H9 (cell line): ENCODE measurements around the gene FAM83F. TPM values are rescaled to one million over a fixed set of nuclear protein-coding genes. Genes with fewer than 3 reads are reported as not detected.
A peak's percentile ranks its signal among the peaks of the same experiment; 100 is the strongest.

ENCODE experiments used
- DNase-seq: peaks from one replicate; pipeline ENCODE4 v3.0.0-alpha.2; 2017
- H2AFZ ChIP-seq: one replicate; pipeline ENCODE4 v1.6.1; 2013; ENCODE audit warnings: mild to moderate bottlenecking, low read length, control low read depth, moderate library complexity
- H2AK5ac ChIP-seq: 2 replicates; pipeline ENCODE4 v1.6.1; 2013; ENCODE audit warnings: low read length, control low read depth, mixed read lengths; ENCODE audit not compliant: insufficient read length
- H2BK120ac ChIP-seq: one replicate; pipeline ENCODE4 v1.6.1; 2013; ENCODE audit warnings: low read depth, mild to moderate bottlenecking, low read length, control low read depth, inconsistent platforms; ENCODE audit not compliant: poor library complexity, severe bottlenecking
- H2BK12ac ChIP-seq: 2 replicates; pipeline ENCODE4 v1.6.1; 2013; ENCODE audit warnings: low read length, control low read depth, mixed read lengths, low read depth; ENCODE audit not compliant: insufficient read length
- H2BK15ac ChIP-seq: 2 replicates; pipeline ENCODE4 v1.6.1; 2013; ENCODE audit warnings: low read depth, low read length, control low read depth
- H2BK20ac ChIP-seq: one replicate; pipeline ENCODE4 v1.6.1; 2013; ENCODE audit warnings: low read depth, mild to moderate bottlenecking, low read length, control low read depth, inconsistent platforms; ENCODE audit not compliant: poor library complexity, severe bottlenecking
- H2BK5ac ChIP-seq: 2 replicates; pipeline ENCODE4 v1.6.1; 2013; ENCODE audit warnings: low read length, control low read depth, mixed read lengths; ENCODE audit not compliant: insufficient read length
- H3K14ac ChIP-seq: 2 replicates; pipeline ENCODE4 v1.6.1; 2013; ENCODE audit warnings: low read length, control low read depth; ENCODE audit not compliant: insufficient read depth
- H3K18ac ChIP-seq: 2 replicates; pipeline ENCODE4 v1.6.1; 2013; ENCODE audit warnings: low read depth, mild to moderate bottlenecking, mixed read lengths, low read length, control low read depth; ENCODE audit not compliant: insufficient read length
- H3K23ac ChIP-seq: 2 replicates; pipeline ENCODE4 v1.6.1; 2013; ENCODE audit warnings: low read length, control low read depth, mixed read lengths, low read depth; ENCODE audit not compliant: insufficient read length
- H3K23me2 ChIP-seq: 2 replicates; pipeline ENCODE4 v1.6.1; 2013; ENCODE audit warnings: low read depth, mild to moderate bottlenecking, mixed read lengths, low read length, control low read depth; ENCODE audit not compliant: insufficient read length, poor library complexity, severe bottlenecking
- H3K27ac ChIP-seq: 2 replicates; pipeline ENCODE4 v1.5.1; 2013; ENCODE audit warnings: low read length, control low read depth, mixed read lengths, low read depth; ENCODE audit not compliant: insufficient read length
- H3K27me3 ChIP-seq: 2 replicates; pipeline ENCODE4 v1.6.1; 2013; ENCODE audit warnings: low read length, control low read depth, inconsistent platforms; ENCODE audit not compliant: insufficient read depth
- H3K4ac ChIP-seq: 2 replicates; pipeline ENCODE4 v1.6.1; 2013; ENCODE audit warnings: low read depth, mild to moderate bottlenecking, control low read depth, inconsistent platforms, low read length, moderate library complexity
- H3K4me1 ChIP-seq: 2 replicates; pipeline ENCODE4 v1.6.1; 2013; ENCODE audit warnings: low read length, control low read depth, inconsistent platforms; ENCODE audit not compliant: insufficient read depth
- H3K4me2 ChIP-seq: 2 replicates; pipeline ENCODE4 v1.6.1; 2013; ENCODE audit warnings: low read length, control low read depth, mixed read lengths; ENCODE audit not compliant: insufficient read length, insufficient read depth
- H3K56ac ChIP-seq: 2 replicates; pipeline ENCODE4 v1.6.1; 2013; ENCODE audit warnings: low read depth, mild to moderate bottlenecking, mixed read lengths, low read length, control low read depth; ENCODE audit not compliant: insufficient read length
- H3K79me1 ChIP-seq: 2 replicates; pipeline ENCODE4 v1.6.1; 2013; ENCODE audit warnings: low read depth, mild to moderate bottlenecking, moderate library complexity, low read length, control low read depth, inconsistent platforms; ENCODE audit not compliant: insufficient read depth, poor library complexity, severe bottlenecking
- H3K79me2 ChIP-seq: 2 replicates; pipeline ENCODE4 v1.6.1; 2013; ENCODE audit warnings: low read length, control low read depth, inconsistent platforms; ENCODE audit not compliant: insufficient read depth
- H3K9ac ChIP-seq: 2 replicates; pipeline ENCODE4 v1.6.1; 2013; ENCODE audit warnings: low read length, control low read depth, mixed read lengths; ENCODE audit not compliant: insufficient read length; ENCODE audit errors: extremely low read depth
- H3K9me3 ChIP-seq: one replicate; pipeline ENCODE4 v1.6.1; 2013; ENCODE audit warnings: low read depth, low read length, inconsistent platforms; ENCODE audit not compliant: control insufficient read depth
- H3T11ph ChIP-seq: one replicate; pipeline ENCODE4 v1.6.1; 2013; ENCODE audit warnings: mild to moderate bottlenecking, low read length, control low read depth, inconsistent platforms
- H4K20me1 ChIP-seq: one replicate; pipeline ENCODE4 v1.6.1; 2013; ENCODE audit not compliant: control insufficient read depth, insufficient read length, insufficient read depth
- H4K5ac ChIP-seq: 2 replicates; pipeline ENCODE4 v1.6.1; 2013; ENCODE audit warnings: low read depth, mild to moderate bottlenecking, mixed read lengths, low read length, control low read depth; ENCODE audit not compliant: insufficient read length
- H4K8ac ChIP-seq: replicated peaks from 2 replicates; pipeline ENCODE4 v1.6.1; 2013; ENCODE audit warnings: low read length, control low read depth, mixed read lengths, low read depth; ENCODE audit not compliant: insufficient read length
- H4K91ac ChIP-seq: 2 replicates; pipeline ENCODE4 v1.6.1; 2013; ENCODE audit warnings: low read depth, mild to moderate bottlenecking, moderate library complexity, mixed read lengths, low read length, control low read depth; ENCODE audit not compliant: insufficient read length
- H3K27ac Mint-ChIP-seq, 3 experiments: 2 replicates in 2 of 3; 3 replicates in 1 of 3; pipeline ENCODE4 v1.8.0; 2020 to 2021; ENCODE audit warnings: mixed read lengths in 3 of 3, mild to moderate bottlenecking in 1 of 3, moderate library complexity in 1 of 3
- H3K27me3 Mint-ChIP-seq: 2 replicates; pipeline ENCODE4 v1.8.0; 2021; ENCODE audit warnings: low read depth, mild to moderate bottlenecking, moderate library complexity, mixed read lengths
- H3K36me3 Mint-ChIP-seq, 3 experiments: 2 replicates in 2 of 3; 3 replicates in 1 of 3; pipeline ENCODE4 v1.8.0; 2020 to 2021; ENCODE audit warnings: low read depth in 3 of 3, mixed read lengths in 3 of 3; ENCODE audit not compliant: insufficient read depth in 1 of 3
- H3K4me1 Mint-ChIP-seq, 2 experiments: 2 replicates each; pipeline ENCODE4 v1.8.0; 2020; ENCODE audit warnings: mixed read lengths in 2 of 2
- H3K4me3 Mint-ChIP-seq, 2 experiments: 2 replicates in 1 of 2; 3 replicates in 1 of 2; pipeline ENCODE4 v1.8.0; 2020 to 2021; ENCODE audit warnings: mild to moderate bottlenecking in 2 of 2, mixed read lengths in 2 of 2, moderate library complexity in 1 of 2
- H3K9me3 Mint-ChIP-seq, 2 experiments: 2 replicates in 1 of 2; 3 replicates in 1 of 2; pipeline ENCODE4 v1.8.0; 2020; ENCODE audit warnings: mild to moderate bottlenecking in 2 of 2, mixed read lengths in 2 of 2, moderate library complexity in 1 of 2
- WGBS: extraction: QIAGEN DNeasy Blood & Tissue Kit; methylation state at CpG from one replicate; pipeline ENCODE4 v1.1.7; 2013; ENCODE audit warnings: missing lambda C conversion rate, low lambda C conversion rate, mixed read lengths; ENCODE audit not compliant: insufficient read length; ENCODE audit errors: extremely low coverage; 5-methylcytosine and 5-hydroxymethylcytosine counted together
- total RNA-seq: library from RNA; stranded (reverse); gene quantifications from 2 replicates; pipeline ENCODE4 v1.2.1, GENCODE V29; 2021
- TF ChIP-seq, protein P1 (sequence below): fragments of 200-600 bp; sonication (generic); conservative IDR thresholded peaks from 3 replicates; pipeline ENCODE4 v1.8.0; 2021; ENCODE audit warnings: antibody characterized with exemption, mild to moderate bottlenecking

The FAM83F gene
- total RNA-seq, 1 experiment from 2014 or later = 17.4 TPM

DNA sequence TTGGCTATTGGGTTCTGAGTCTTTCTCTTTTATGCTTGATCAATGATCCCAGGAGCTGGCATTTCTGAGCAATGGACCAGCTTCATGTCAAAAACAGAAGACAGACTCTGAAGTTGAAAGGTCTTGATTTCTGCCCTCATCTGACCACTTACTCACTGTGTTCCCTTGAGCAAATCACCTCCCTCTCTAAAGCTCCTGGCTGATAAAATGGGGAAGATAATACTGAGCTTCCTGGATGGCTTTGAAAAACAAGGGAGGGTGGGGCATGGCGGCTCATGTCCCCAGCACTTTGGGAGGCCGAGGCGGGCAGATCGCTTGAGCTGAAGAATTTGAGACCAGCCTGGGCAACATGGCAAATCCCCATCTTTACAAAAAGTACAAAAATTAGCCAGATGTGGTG lies 6.4 kb downstream of the FAM83F start:
- peaks cover 17% of the 10 kb centered on the region for H3K4me1 ChIP-seq
- Mint-ChIP-seq H3K9me3 (no peaks in the 10 kb centered on the region), H3K36me3 (peaks cover 10 to 15% (median 11%) of the 10 kb centered on the region in 3 experiments; a peak in 6 of 7 replicates)

More for the DNA sequence above, 6.4 kb downstream of the FAM83F start:
- DNase-seq = no peak
- H3K23me2 ChIP-seq = peaks cover 3% of the 10 kb centered on the region
- no peak overlapping the region for H4K8ac ChIP-seq
- H3K27ac ChIP-seq = no peak overlapping the region
- H3K9ac ChIP-seq = no peak overlapping the region
- no peak overlapping the region for H3K18ac ChIP-seq
- no peaks in the 10 kb centered on the region for H3K9me3 ChIP-seq
- H3K4ac ChIP-seq = no peak overlapping the region
- H2BK120ac ChIP-seq = no peak overlapping the region
- H3T11ph ChIP-seq = no peak overlapping the region
- no peak overlapping the region for H2BK20ac ChIP-seq
- H3K4me2 ChIP-seq = no peak overlapping the region
- H2AFZ ChIP-seq = no peak overlapping the region
- H2BK5ac ChIP-seq = no peak overlapping the region
- no peak overlapping the region for H3K56ac ChIP-seq
- no peak overlapping the region for H2BK15ac ChIP-seq
- H3K27me3 Mint-ChIP-seq = peaks cover 1% of the 10 kb centered on the region
- WGBS = no CpG with 5 or more reads among the region's 4 CpGs
- TF ChIP-seq, protein P1, sequence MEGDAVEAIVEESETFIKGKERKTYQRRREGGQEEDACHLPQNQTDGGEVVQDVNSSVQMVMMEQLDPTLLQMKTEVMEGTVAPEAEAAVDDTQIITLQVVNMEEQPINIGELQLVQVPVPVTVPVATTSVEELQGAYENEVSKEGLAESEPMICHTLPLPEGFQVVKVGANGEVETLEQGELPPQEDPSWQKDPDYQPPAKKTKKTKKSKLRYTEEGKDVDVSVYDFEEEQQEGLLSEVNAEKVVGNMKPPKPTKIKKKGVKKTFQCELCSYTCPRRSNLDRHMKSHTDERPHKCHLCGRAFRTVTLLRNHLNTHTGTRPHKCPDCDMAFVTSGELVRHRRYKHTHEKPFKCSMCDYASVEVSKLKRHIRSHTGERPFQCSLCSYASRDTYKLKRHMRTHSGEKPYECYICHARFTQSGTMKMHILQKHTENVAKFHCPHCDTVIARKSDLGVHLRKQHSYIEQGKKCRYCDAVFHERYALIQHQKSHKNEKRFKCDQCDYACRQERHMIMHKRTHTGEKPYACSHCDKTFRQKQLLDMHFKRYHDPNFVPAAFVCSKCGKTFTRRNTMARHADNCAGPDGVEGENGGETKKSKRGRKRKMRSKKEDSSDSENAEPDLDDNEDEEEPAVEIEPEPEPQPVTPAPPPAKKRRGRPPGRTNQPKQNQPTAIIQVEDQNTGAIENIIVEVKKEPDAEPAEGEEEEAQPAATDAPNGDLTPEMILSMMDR = no peak
- peaks cover 6% of the 10 kb centered on the region for H3K79me1 ChIP-seq
- H3K27ac Mint-ChIP-seq = peak overlapping the region; percentile 49 to 80 (median 69); a peak in 3 of 7 replicates
- H4K5ac ChIP-seq = no peak overlapping the region
- no peak overlapping the region for H3K14ac ChIP-seq
- H4K91ac ChIP-seq = no peak overlapping the region
- H3K27me3 ChIP-seq = no peaks in the 10 kb centered on the region
- H3K23ac ChIP-seq = no peak overlapping the region
- H2BK12ac ChIP-seq = no peak overlapping the region
- H4K20me1 ChIP-seq = no peaks in the 10 kb centered on the region
- peaks cover 9% of the 10 kb centered on the region; the same call in 1 of the 2 replicates for H3K79me2 ChIP-seq
- H2AK5ac ChIP-seq = no peak overlapping the region
- H3K4me1 Mint-ChIP-seq = peaks cover 79% of the 10 kb centered on the region in 2 experiments
- H3K4me3 Mint-ChIP-seq = no peak overlapping the region
